Neural cell (in vitro differentiated cells): ENCODE measurements around the gene BMP2. TPM values are rescaled to one million over a fixed set of nuclear protein-coding genes. Genes with fewer than 3 reads are reported as not detected.

ENCODE experiments used
- H2AFZ ChIP-seq: fragments of 200-600, 300-800 bp; sonication (generic), shearing (Covaris generic); 2 replicates; pipeline ENCODE4 v1.6.0; 2014; ENCODE audit warnings: low read depth, mild to moderate bottlenecking, antibody characterized with exemption, low read length, moderate library complexity
- H3F3A ChIP-seq: fragments of 200-600 bp; shearing (Covaris generic); 2 replicates; pipeline ENCODE4 v1.6.1; 2016; ENCODE audit warnings: mild to moderate bottlenecking, moderate library complexity, mixed read lengths, antibody characterized with exemption, low read length; ENCODE audit not compliant: insufficient read depth, poor library complexity, severe bottlenecking
- H3K27ac ChIP-seq: fragments of 200-600, 300-800 bp; sonication (generic), shearing (Covaris generic); 2 replicates; pipeline ENCODE4 v1.5.1; 2014; ENCODE audit warnings: mild to moderate bottlenecking, low read length, moderate library complexity
- H3K27me3 ChIP-seq: fragments of 300-800, 200-600 bp; sonication (generic), shearing (Covaris generic); 2 replicates; pipeline ENCODE4 v1.6.0; 2014; ENCODE audit warnings: mild to moderate bottlenecking, low read depth, low read length, moderate library complexity; ENCODE audit not compliant: insufficient read depth
- H3K36me3 ChIP-seq: fragments of 300-800, 200-600 bp; sonication (generic), shearing (Covaris generic); 2 replicates; pipeline ENCODE4 v1.5.1; 2014; ENCODE audit warnings: mild to moderate bottlenecking, antibody characterized with exemption, low read length, moderate library complexity; ENCODE audit not compliant: insufficient read depth
- H3K4me2 ChIP-seq: fragments of 300-800, 200-600 bp; sonication (generic), shearing (Covaris generic); 2 replicates; pipeline ENCODE4 v1.6.0; 2014; ENCODE audit warnings: mild to moderate bottlenecking, low read length
- H3K4me3 ChIP-seq: fragments of 300-800, 200-600 bp; sonication (generic), shearing (Covaris generic); 2 replicates; pipeline ENCODE4 v1.5.1; 2014; ENCODE audit warnings: mild to moderate bottlenecking, low read length, moderate library complexity
- H3K79me2 ChIP-seq: fragments of 200-600 bp; shearing (Covaris generic); replicated peaks from 2 replicates; pipeline ENCODE4 v1.6.0; 2014; ENCODE audit warnings: mild to moderate bottlenecking, low read length, moderate library complexity; ENCODE audit not compliant: insufficient read depth
- H3K9ac ChIP-seq: fragments of 300-800, 200-600 bp; sonication (generic), shearing (Covaris generic); 2 replicates; pipeline ENCODE4 v1.6.1; 2016; ENCODE audit warnings: mild to moderate bottlenecking, low read length, mixed read lengths
- H3K9me2 ChIP-seq: fragments of 200-600 bp; shearing (Covaris generic); 2 replicates; pipeline ENCODE4 v1.6.1; 2016; ENCODE audit warnings: mild to moderate bottlenecking, low read length, mixed read lengths; ENCODE audit not compliant: insufficient read depth
- H3K9me3 ChIP-seq: fragments of 200-600, 300-800 bp; sonication (generic), shearing (Covaris generic); 2 replicates; pipeline ENCODE4 v1.6.1; 2016; ENCODE audit warnings: mild to moderate bottlenecking, mixed run types, low read length, moderate library complexity, mixed read lengths
- H4K20me1 ChIP-seq: fragments of 200-600 bp; shearing (Covaris generic); 2 replicates; pipeline ENCODE4 v1.6.1; 2016; ENCODE audit warnings: mild to moderate bottlenecking, mixed run types; ENCODE audit not compliant: insufficient read depth
- EP300 ChIP-seq: fragments of 450-650 bp; conservative IDR thresholded peaks from 2 replicates; pipeline ENCODE4 v1.6.1; 2014; ENCODE audit warnings: antibody characterized with exemption, mild to moderate bottlenecking, moderate library complexity; ENCODE audit not compliant: poor library complexity, severe bottlenecking
- EZH2 ChIP-seq: fragments of 200-600, 300-800 bp; shearing (Covaris generic), sonication (generic); IDR thresholded peaks from 2 replicates; pipeline ENCODE4 v1.6.1; 2014; ENCODE audit warnings: antibody characterized with exemption, low read length, borderline replicate concordance, mild to moderate bottlenecking; ENCODE audit not compliant: insufficient read depth, poor library complexity, severe bottlenecking
- MXI1 ChIP-seq: fragments of 450-650 bp; conservative IDR thresholded peaks from 2 replicates; pipeline ENCODE4 v1.6.1; 2014; ENCODE audit warnings: antibody characterized with exemption, mild to moderate bottlenecking; ENCODE audit not compliant: poor library complexity, severe bottlenecking
- POLR2AphosphoS5 ChIP-seq: IDR thresholded peaks from 2 replicates; pipeline ENCODE4 v1.6.1; 2012
- RAD21 ChIP-seq: fragments of 450-650 bp; conservative IDR thresholded peaks from 2 replicates; pipeline ENCODE4 v1.6.1; 2014; ENCODE audit warnings: antibody characterized with exemption, mild to moderate bottlenecking, moderate library complexity
- REST ChIP-seq: IDR thresholded peaks from 2 replicates; pipeline ENCODE4 v1.6.1; 2012; ENCODE audit warnings: borderline replicate concordance
- SMC3 ChIP-seq: fragments of 450-650 bp; conservative IDR thresholded peaks from 2 replicates; pipeline ENCODE4 v1.6.1; 2014; ENCODE audit warnings: antibody characterized with exemption, mild to moderate bottlenecking, moderate library complexity; ENCODE audit not compliant: poor library complexity
- TAF1 ChIP-seq: IDR thresholded peaks from 2 replicates; pipeline ENCODE4 v1.6.1; 2012; ENCODE audit warnings: low read depth
- polyA plus RNA-seq: library from polyadenylated mRNA; depleted of rRNA; stranded (reverse); fragments of >200 nt; gene quantifications from 2 replicates; pipeline ENCODE4 v1.2.3, GENCODE V29; 2014
- TF ChIP-seq, protein P1 (sequence below): fragments of 450-650 bp; IDR thresholded peaks from 2 replicates; pipeline ENCODE4 v1.5.1; 2014; ENCODE audit warnings: antibody characterized with exemption, mild to moderate bottlenecking, moderate library complexity; ENCODE audit not compliant: poor library complexity, severe bottlenecking

Gene BMP2
- polyA plus RNA-seq, 1 donor from 2014 or later = 1.1 TPM

- Histone ChIP-seq H3K9me2 (no peaks in the 10 kb centered on the region), H3K27ac (no peak overlapping the region), H3K9ac (no peak overlapping the region), H3F3A (no peaks in the 10 kb centered on the region), H3K79me2 (no peaks in the 10 kb centered on the region), H2AFZ (no peak overlapping the region), H3K4me2 (no peak overlapping the region), H3K4me3 (no peak overlapping the region), H3K36me3 (no peaks in the 10 kb centered on the region), H3K9me3 (no peaks in the 10 kb centered on the region), H3K27me3 (no peaks in the 10 kb centered on the region), H4K20me1 (no peaks in the 10 kb centered on the region)
- TF ChIP-seq REST (no peak), EP300 (no peak), SMC3 (no peak), MXI1 (no peak), TAF1 (no peak), RAD21 (no peak), EZH2 (no peak), POLR2AphosphoS5 (no peak)
- TF ChIP-seq, protein P1, sequence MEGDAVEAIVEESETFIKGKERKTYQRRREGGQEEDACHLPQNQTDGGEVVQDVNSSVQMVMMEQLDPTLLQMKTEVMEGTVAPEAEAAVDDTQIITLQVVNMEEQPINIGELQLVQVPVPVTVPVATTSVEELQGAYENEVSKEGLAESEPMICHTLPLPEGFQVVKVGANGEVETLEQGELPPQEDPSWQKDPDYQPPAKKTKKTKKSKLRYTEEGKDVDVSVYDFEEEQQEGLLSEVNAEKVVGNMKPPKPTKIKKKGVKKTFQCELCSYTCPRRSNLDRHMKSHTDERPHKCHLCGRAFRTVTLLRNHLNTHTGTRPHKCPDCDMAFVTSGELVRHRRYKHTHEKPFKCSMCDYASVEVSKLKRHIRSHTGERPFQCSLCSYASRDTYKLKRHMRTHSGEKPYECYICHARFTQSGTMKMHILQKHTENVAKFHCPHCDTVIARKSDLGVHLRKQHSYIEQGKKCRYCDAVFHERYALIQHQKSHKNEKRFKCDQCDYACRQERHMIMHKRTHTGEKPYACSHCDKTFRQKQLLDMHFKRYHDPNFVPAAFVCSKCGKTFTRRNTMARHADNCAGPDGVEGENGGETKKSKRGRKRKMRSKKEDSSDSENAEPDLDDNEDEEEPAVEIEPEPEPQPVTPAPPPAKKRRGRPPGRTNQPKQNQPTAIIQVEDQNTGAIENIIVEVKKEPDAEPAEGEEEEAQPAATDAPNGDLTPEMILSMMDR = no peak
Measured at GRCh38 chr20:6829510-6830116, 62.1 kb downstream of the BMP2 start.
